ENCODE results near the gene AFG1L. TPM values are rescaled to one million over a fixed set of nuclear protein-coding genes. Genes with fewer than 3 reads are reported as not detected.

Gene AFG1L
- total RNA-seq, 6 experiments from 2014 or later = 4.8 to 5.7 (median 5.3) TPM

- Mint-ChIP-seq H3K27ac (no peak overlapping the region), H3K36me3 (ENCODE audit: low read depth) (no peaks in the 10 kb centered on the region)
Observed at GRCh38 chr6:108541843-108542759, 247.2 kb downstream of the AFG1L start.

GRCh38 chr6:108543175-108543940 is 248.5 kb downstream of the AFG1L start:
- H3K9me3 Mint-ChIP-seq = no peaks in the 10 kb centered on the region
- no peak overlapping the region for H3K4me3 Mint-ChIP-seq
- no peak for TF ChIP-seq CTCF (IDR thresholded peaks at IDR 0.05)
- H3K27me3 Mint-ChIP-seq (ENCODE audit: insufficient read depth) = no peaks in the 10 kb centered on the region
- no peak overlapping the region for H3K27ac Mint-ChIP-seq
- no peak for DNase-seq
- H3K4me1 Mint-ChIP-seq (ENCODE audit: low read depth) = peaks cover 10% of the 10 kb centered on the region
- H3K36me3 Mint-ChIP-seq (ENCODE audit: low read depth) = no peaks in the 10 kb centered on the region

More at GRCh38 chr6:108541843-108542759, 247.2 kb downstream of the AFG1L start:
- no peaks in the 10 kb centered on the region for H3K9me3 Mint-ChIP-seq
- TF ChIP-seq CTCF (IDR thresholded peaks at IDR 0.05) = peak; percentile 94
- H3K27me3 Mint-ChIP-seq (ENCODE audit: insufficient read depth) = peaks cover 5% of the 10 kb centered on the region; the same call in 1 of the 2 replicates
- H3K4me3 Mint-ChIP-seq = peak overlapping the region; percentile 17
- peaks cover 10% of the 10 kb centered on the region for H3K4me1 Mint-ChIP-seq (ENCODE audit: low read depth)
- DNase-seq = peak; percentile 55

GRCh38 chr6:108544606-108545005 is 249.8 kb downstream of the AFG1L start:
- H3K27ac Mint-ChIP-seq = no peak overlapping the region
- H3K4me1 Mint-ChIP-seq (ENCODE audit: low read depth) = peaks cover 11% of the 10 kb centered on the region
- no peaks in the 10 kb centered on the region for H3K27me3 Mint-ChIP-seq (ENCODE audit: insufficient read depth)
- no peak overlapping the region for H3K4me3 Mint-ChIP-seq
- no peaks in the 10 kb centered on the region for H3K9me3 Mint-ChIP-seq
- no peaks in the 10 kb centered on the region for H3K36me3 Mint-ChIP-seq (ENCODE audit: low read depth)
- no peak for DNase-seq
- no peak for TF ChIP-seq CTCF (IDR thresholded peaks at IDR 0.05)

GRCh38 chr6:108546079-108547049 is 251.5 kb downstream of the AFG1L start:
- Mint-ChIP-seq H3K36me3 (ENCODE audit: low read depth) (no peaks in the 10 kb centered on the region), H3K4me1 (ENCODE audit: low read depth) (peaks cover 16% of the 10 kb centered on the region), H3K27me3 (ENCODE audit: insufficient read depth) (no peaks in the 10 kb centered on the region), H3K27ac (no peak overlapping the region), H3K9me3 (no peaks in the 10 kb centered on the region), H3K4me3 (no peak overlapping the region)
- no peak for TF ChIP-seq CTCF (IDR thresholded peaks at IDR 0.05)
- no peak for DNase-seq

DNA sequence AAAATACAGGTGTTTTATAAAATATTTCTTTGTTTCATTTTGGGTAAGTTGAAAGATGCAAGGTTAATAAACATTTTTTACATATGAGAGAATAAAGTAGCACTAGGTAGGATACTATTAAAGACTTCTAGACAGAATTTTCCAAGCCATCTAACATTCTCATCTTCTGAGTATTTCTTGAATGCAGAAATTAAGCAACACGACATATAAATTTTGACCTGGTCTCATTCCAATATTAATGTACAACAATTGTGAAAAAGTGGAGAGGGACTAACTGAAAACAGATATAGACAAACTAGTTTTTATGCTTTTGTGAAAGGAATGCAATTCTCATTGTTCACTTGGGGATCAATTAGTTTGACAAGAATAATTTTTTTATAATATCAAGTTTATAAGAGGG is 254.4 kb downstream of the AFG1L start:
- 0 out of 2 replicates have a peak, but pooled peaks cover 6% of the 10 kb centered on the region for H3K4me1 Mint-ChIP-seq (ENCODE audit: low read depth)
- no peaks in the 10 kb centered on the region for H3K9me3 Mint-ChIP-seq
- DNase-seq = no peak
- no peak overlapping the region for H3K27ac Mint-ChIP-seq
- H3K36me3 Mint-ChIP-seq (ENCODE audit: low read depth) = no peaks in the 10 kb centered on the region
- TF ChIP-seq CTCF (IDR thresholded peaks at IDR 0.05) = no peak
- H3K27me3 Mint-ChIP-seq (ENCODE audit: insufficient read depth) = peaks cover 8% of the 10 kb centered on the region
- no peak overlapping the region for H3K4me3 Mint-ChIP-seq
